Endodermal cell (in vitro differentiated cells): ENCODE data around the gene CLGN. TPM values are rescaled to one million over a fixed set of nuclear protein-coding genes. Genes with fewer than 3 reads are reported as not detected.

Experiments used
- DNase-seq: peaks from one replicate; pipeline ENCODE4 v3.0.0-alpha.2; 2017
- H3K27ac ChIP-seq: 2 replicates; pipeline ENCODE4 v1.5.1; 2013; ENCODE audit warnings: mild to moderate bottlenecking, low read depth, low read length, moderate library complexity
- H3K27me3 ChIP-seq: 2 replicates; pipeline ENCODE4 v1.6.1; 2013; ENCODE audit warnings: mild to moderate bottlenecking, low read length, moderate library complexity; ENCODE audit not compliant: insufficient read depth, control insufficient read depth, poor library complexity, severe bottlenecking
- H3K36me3 ChIP-seq: 2 replicates; pipeline ENCODE4 v1.7.0; 2013; ENCODE audit warnings: mild to moderate bottlenecking, low read length, moderate library complexity; ENCODE audit not compliant: control insufficient read depth, insufficient read depth
- H3K4me1 ChIP-seq: one replicate; pipeline ENCODE4 v1.7.0; 2013; ENCODE audit warnings: low read length; ENCODE audit not compliant: control insufficient read depth, insufficient read depth
- H3K4me3 ChIP-seq: 2 replicates; pipeline ENCODE4 v1.5.1; 2013; ENCODE audit warnings: mild to moderate bottlenecking, low read length, moderate library complexity
- H3K9ac ChIP-seq: 2 replicates; pipeline ENCODE4 v1.6.1; 2013; ENCODE audit warnings: mild to moderate bottlenecking, low read length, moderate library complexity; ENCODE audit not compliant: poor library complexity, severe bottlenecking; ENCODE audit errors: extremely low read depth
- H3K9me3 ChIP-seq: 2 replicates; pipeline ENCODE4 v1.6.1; 2013; ENCODE audit warnings: mild to moderate bottlenecking, low read length, moderate library complexity; ENCODE audit not compliant: control insufficient read depth
- H3K27ac Mint-ChIP-seq: 2 replicates; pipeline ENCODE4 v1.8.0; 2020; ENCODE audit warnings: mixed read lengths
- H3K27me3 Mint-ChIP-seq: 2 replicates; pipeline ENCODE4 v1.8.0; 2021; ENCODE audit warnings: mild to moderate bottlenecking, mixed read lengths; ENCODE audit not compliant: insufficient read depth
- H3K36me3 Mint-ChIP-seq: 2 replicates; pipeline ENCODE4 v1.8.0; 2020; ENCODE audit warnings: low read depth, mixed read lengths
- H3K4me1 Mint-ChIP-seq: 2 replicates; pipeline ENCODE4 v1.8.0; 2020; ENCODE audit warnings: mixed read lengths
- H3K4me3 Mint-ChIP-seq: 2 replicates; pipeline ENCODE4 v1.8.0; 2020; ENCODE audit warnings: mild to moderate bottlenecking, moderate library complexity, mixed read lengths
- H3K9me3 Mint-ChIP-seq: 2 replicates; pipeline ENCODE4 v1.8.0; 2020; ENCODE audit warnings: mild to moderate bottlenecking, mixed read lengths
- CTCF ChIP-seq: fragments of 200-600 bp; sonication (generic); conservative IDR thresholded peaks from 2 replicates; pipeline ENCODE4 v1.5.0; 2021; ENCODE audit warnings: antibody characterized with exemption, mild to moderate bottlenecking
- WGBS, 2 experiments: methylation state at CpG; one replicate each; pipeline versions ENCODE4 v1.1.5 to v1.1.7; 2013; ENCODE audit warnings: missing lambda C conversion rate in 2 of 2, mixed read lengths in 1 of 2; ENCODE audit not compliant: insufficient coverage in 1 of 2, insufficient read length in 1 of 2; 5-methylcytosine and 5-hydroxymethylcytosine counted together
- total RNA-seq, 2 donors: library from RNA; stranded (reverse); fragmentation: NEBNext Ultra II Directional in 1 of 2; extraction: Animal tissue kit (Norgen Biotek cat#: 25700) in 1 of 2; gene quantifications; 2 replicates in 1 of 2; 3 replicates in 1 of 2; pipeline ENCODE4 v1.2.1, GENCODE V29; 2021

The CLGN gene
- total RNA-seq, 2 donors from 2014 or later: 3.8 to 4.6 TPM

DNA sequence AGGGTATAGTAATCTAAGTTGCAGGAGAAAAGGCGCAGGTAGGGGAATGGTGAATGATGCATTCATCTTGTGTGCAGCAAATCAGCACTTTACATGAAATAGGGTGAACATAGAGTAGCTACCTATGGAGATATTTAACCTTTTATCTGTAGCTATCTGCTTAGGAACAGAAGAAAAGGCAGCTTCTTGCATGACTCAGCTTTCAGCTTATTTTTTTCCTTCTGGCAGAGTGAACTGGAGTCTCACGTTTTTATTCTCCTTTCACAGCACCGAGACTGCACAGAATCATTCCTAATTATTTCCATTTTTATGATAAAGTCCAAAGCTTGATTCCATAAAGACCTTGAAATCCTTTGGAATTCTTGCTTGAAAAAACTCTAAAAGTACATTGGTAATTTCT lies 58.8 kb downstream of the CLGN start:
- 83 to 92% methylated on average over 3 of the region's 3 CpGs for WGBS, 2 experiments
- Histone ChIP-seq H3K9me3 (no peaks in the 10 kb centered on the region), H3K27ac (no peak overlapping the region), H3K27me3 (peaks cover 6% of the 10 kb centered on the region), H3K9ac (no peak overlapping the region), H3K4me1 (no peaks in the 10 kb centered on the region), H3K4me3 (no peak overlapping the region), H3K36me3 (no peaks in the 10 kb centered on the region)
- Mint-ChIP-seq H3K36me3 (no peaks in the 10 kb centered on the region), H3K4me1 (peaks cover 4% of the 10 kb centered on the region), H3K4me3 (no peak overlapping the region), H3K27me3 (peaks cover 30% of the 10 kb centered on the region), H3K9me3 (no peaks in the 10 kb centered on the region), H3K27ac (no peak overlapping the region)
- DNase-seq: no peak
- no peak for TF ChIP-seq CTCF

DNA sequence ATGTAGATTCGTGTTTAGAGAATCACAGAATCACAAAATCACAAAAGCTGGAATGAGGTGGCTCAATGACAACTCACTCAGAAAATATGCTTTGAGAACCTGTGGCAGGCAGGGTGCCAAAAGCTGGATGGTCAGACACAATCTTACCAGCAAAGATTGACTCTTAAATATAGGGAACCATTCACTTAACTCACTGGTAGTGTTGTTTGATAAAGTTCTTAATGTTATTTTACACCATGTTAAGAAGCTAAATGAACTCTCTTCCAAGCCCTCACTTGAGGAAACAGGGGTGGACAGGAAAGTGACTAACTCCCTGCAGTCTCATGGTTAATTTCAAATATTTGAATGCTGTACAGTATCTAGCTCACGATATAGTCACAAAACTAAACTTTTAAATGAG lies 59.7 kb downstream of the CLGN start:
- H3K36me3 Mint-ChIP-seq: no peaks in the 10 kb centered on the region
- no peaks in the 10 kb centered on the region for H3K36me3 ChIP-seq

DNA sequence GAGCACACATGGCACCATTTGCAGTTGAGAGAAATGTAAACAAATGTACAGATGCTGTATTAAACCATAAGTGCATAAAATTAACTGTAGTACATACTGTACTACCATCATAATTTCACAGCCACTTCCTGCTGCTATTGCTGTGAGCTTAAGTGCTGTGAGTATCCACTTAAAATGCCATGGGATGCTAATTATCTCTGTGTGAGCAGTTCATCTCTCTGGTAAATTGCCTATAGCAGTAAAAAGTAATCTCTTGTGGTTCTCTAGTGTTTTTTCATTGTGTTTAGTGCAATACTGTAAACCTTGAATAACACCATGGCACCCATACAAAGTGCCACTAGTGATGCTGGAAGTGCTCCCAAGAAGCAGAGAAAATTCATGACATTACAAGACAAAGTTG lies 63.9 kb downstream of the CLGN start:
- Histone ChIP-seq H3K27me3 (peaks cover 6% of the 10 kb centered on the region), H3K36me3 (no peaks in the 10 kb centered on the region), H3K4me1 (peaks cover 3% of the 10 kb centered on the region), H3K4me3 (no peak overlapping the region), H3K9me3 (no peaks in the 10 kb centered on the region), H3K27ac (no peak overlapping the region), H3K9ac (no peak overlapping the region)
- no peak for DNase-seq
- no peak for TF ChIP-seq CTCF
- H3K27ac Mint-ChIP-seq: no peak overlapping the region
- H3K27me3 Mint-ChIP-seq: peaks cover 34% of the 10 kb centered on the region
- H3K4me1 Mint-ChIP-seq: peaks cover 12% of the 10 kb centered on the region
- no peaks in the 10 kb centered on the region for H3K36me3 Mint-ChIP-seq
- H3K4me3 Mint-ChIP-seq: no peak overlapping the region
- no peaks in the 10 kb centered on the region for H3K9me3 Mint-ChIP-seq

More for the DNA sequence above, 59.7 kb downstream of the CLGN start:
- Mint-ChIP-seq H3K9me3 (no peaks in the 10 kb centered on the region), H3K4me3 (no peak overlapping the region), H3K27ac (no peak overlapping the region), H3K4me1 (peaks cover 4% of the 10 kb centered on the region), H3K27me3 (peaks cover 32% of the 10 kb centered on the region)
- WGBS, 2 experiments: 91 to 92% methylated on average over 1 to 2 of the region's 2 CpGs
- DNase-seq: no peak
- Histone ChIP-seq H3K9me3 (no peaks in the 10 kb centered on the region), H3K27ac (no peak overlapping the region), H3K27me3 (peaks cover 6% of the 10 kb centered on the region), H3K4me1 (no peaks in the 10 kb centered on the region), H3K9ac (no peak overlapping the region), H3K4me3 (no peak overlapping the region)
- TF ChIP-seq CTCF: no peak
